K562 (cell line): ENCODE measurements around the gene PGPEP1. TPM values are rescaled to one million over a fixed set of nuclear protein-coding genes. Genes with fewer than 3 reads are reported as not detected.
A peak's percentile ranks its signal among the peaks of the same experiment; 100 is the strongest.

Experiments used
- ATF1 ChIP-seq, 2 experiments: fragments of 450-650 bp in 1 of 2; IDR thresholded peaks; 2 replicates each; pipeline ENCODE4 v1.6.1; 2016; ENCODE audit warnings: missing compliant biosample characterization in 1 of 2, missing genetic modification characterization in 1 of 2
- ATF6 ChIP-seq: sonication (generic); formaldehyde crosslinking; IDR thresholded peaks from 2 replicates; pipeline ENCODE4 v1.4.0; 2020; ENCODE audit warnings: mild to moderate bottlenecking, missing genetic modification reagents
- BRF1 ChIP-seq: IDR thresholded peaks from 3 replicates; pipeline ENCODE4 v1.6.1; 2011; ENCODE audit warnings: borderline replicate concordance, mild to moderate bottlenecking; ENCODE audit not compliant: insufficient read length; ENCODE audit errors: extremely low read depth
- BRF2 ChIP-seq: IDR thresholded peaks from 3 replicates; pipeline ENCODE4 v1.6.1; 2011; ENCODE audit warnings: borderline replicate concordance, mild to moderate bottlenecking; ENCODE audit not compliant: insufficient read length, insufficient read depth
- CCNT2 ChIP-seq: IDR thresholded peaks from 2 replicates; pipeline ENCODE4 v1.6.1; 2011; ENCODE audit warnings: borderline replicate concordance, low read depth, mild to moderate bottlenecking, moderate library complexity, mixed read lengths, low read length; ENCODE audit not compliant: insufficient read length; ENCODE audit errors: extremely low read depth
- CEBPB ChIP-seq: fragments of 450-650 bp; IDR thresholded peaks from 2 replicates; pipeline ENCODE4 v1.6.1; 2016; ENCODE audit warnings: missing genetic modification characterization, missing compliant biosample characterization
- ELF2 ChIP-seq: fragments of 250-450 bp; sonication (Bioruptor Pico); IDR thresholded peaks from 2 replicates; pipeline ENCODE4 v1.5.0; 2021; ENCODE audit warnings: mild to moderate bottlenecking
- GATA2 ChIP-seq: sonication (generic); formaldehyde crosslinking; IDR thresholded peaks from 2 replicates; pipeline ENCODE4 v1.4.0; 2020; ENCODE audit warnings: mild to moderate bottlenecking, missing genetic modification reagents
- HES1 ChIP-seq: fragments of 450-650 bp; IDR thresholded peaks from 2 replicates; pipeline ENCODE4 v1.6.1; 2016; ENCODE audit warnings: low read depth, mild to moderate bottlenecking, moderate library complexity
- HNRNPUL1 ChIP-seq: fragments of 200-400 bp; formaldehyde crosslinking; IDR thresholded peaks from 2 replicates; pipeline ENCODE4 v1.6.1; 2017; ENCODE audit warnings: low read length
- HSF4 ChIP-seq: fragments of 250-450 bp; sonication (Bioruptor Pico); IDR thresholded peaks from 2 replicates; pipeline ENCODE4 v2.1.2; 2022; ENCODE audit warnings: mild to moderate bottlenecking, moderate library complexity, borderline replicate concordance
- JUN ChIP-seq, 2 experiments: sonication (generic) in 1 of 2; formaldehyde crosslinking in 1 of 2; IDR thresholded peaks; 2 replicates each; pipeline versions ENCODE4 v1.6.1 to v1.8.0; 2012 to 2022; ENCODE audit warnings: borderline replicate concordance in 2 of 2, mild to moderate bottlenecking in 2 of 2, improper control_type of control experiment in 1 of 2, low read depth in 1 of 2, low read length in 1 of 2, missing genetic modification reagents in 1 of 2
- MYNN ChIP-seq, 2 experiments: sonication (generic); formaldehyde crosslinking in 1 of 2; IDR thresholded peaks; 2 replicates each; pipeline versions ENCODE4 v1.5.0 to v1.6.1; 2016 to 2020; ENCODE audit warnings: antibody characterized with exemption in 1 of 2, missing genetic modification reagents in 1 of 2
- NFRKB ChIP-seq: fragments of 450-650 bp; IDR thresholded peaks from 2 replicates; pipeline ENCODE4 v1.6.1; 2016; ENCODE audit warnings: low read depth
- PTRF ChIP-seq: fragments of 450-650 bp; IDR thresholded peaks from 2 replicates; pipeline ENCODE4 v1.6.1; 2016; ENCODE audit warnings: mild to moderate bottlenecking, missing genetic modification characterization, missing compliant biosample characterization
- SRSF3 ChIP-seq: fragments of 200-400 bp; formaldehyde crosslinking; IDR thresholded peaks from 2 replicates; pipeline ENCODE4 v1.6.1; 2016; ENCODE audit warnings: mild to moderate bottlenecking, low read length, moderate library complexity; ENCODE audit not compliant: insufficient read depth
- TAF7 ChIP-seq: fragments of 450-650 bp; IDR thresholded peaks from 2 replicates; pipeline ENCODE4 v1.6.1; 2016; ENCODE audit warnings: missing genetic modification characterization, missing compliant biosample characterization
- ZMIZ1 ChIP-seq, 2 experiments: fragments of 150-350 bp in 1 of 2; IDR thresholded peaks; 2 replicates each; pipeline ENCODE4 v1.6.1; 2012 to 2016; ENCODE audit warnings: low read depth in 2 of 2, low read length in 2 of 2, mild to moderate bottlenecking in 1 of 2, moderate library complexity in 1 of 2
- polyA plus RNA-seq, 8 experiments: library from polyadenylated mRNA; depleted of rRNA in 4 of 8; stranded (reverse) in 5 of 8; unstranded in 3 of 8; fragments of >200 nt; fragmentation: Nextera tagmentation in 2 of 8; fragmentation: Illumina TruSeq in 1 of 8; extraction: Ambion mirVana in 2 of 8; extraction: Trizol in 1 of 8; gene quantifications; 2 replicates each; pipeline versions ENCODE4 v1.2.1 to v1.2.3, GENCODE V29; 2011 to 2014; ENCODE audit warnings: inconsistent platforms in 1 of 8, missing spikeins in 1 of 8
- total RNA-seq, 7 experiments: library from RNA; depleted of rRNA in 6 of 7; stranded (reverse); fragments of >200 nt in 6 of 7; fragmentation: Illumina TruSeq in 2 of 7; extraction: Trizol in 2 of 7; gene quantifications; 2 replicates each; pipeline versions ENCODE4 v1.2.1 to v1.2.3, GENCODE V29; 2011 to 2021; ENCODE audit warnings: low replicate concordance in 1 of 7

Gene PGPEP1
- total and polyA plus RNA-seq, 9 of the 15 experiments (the other 6 are each of a cell fraction or from before 2014, with no cell fraction given): 10.0 to 69.6 (median 33.5) TPM

DNA sequence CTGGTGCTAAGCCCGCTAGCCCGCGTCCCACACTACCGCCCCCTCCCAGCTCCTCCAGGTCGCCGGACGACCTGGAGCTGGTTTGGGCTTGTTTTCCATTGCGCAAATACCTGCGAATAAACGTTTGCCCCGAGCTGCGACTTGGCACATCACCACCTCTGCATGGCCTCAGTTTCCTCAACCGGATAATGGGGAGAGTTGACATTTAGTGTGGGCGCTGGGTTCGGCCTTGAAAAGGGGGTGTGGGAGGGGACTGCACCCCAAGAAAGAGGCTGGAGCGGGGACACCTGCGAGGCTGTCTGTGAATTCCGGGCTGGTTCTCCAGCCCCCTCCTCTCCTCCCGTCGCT lies 48.0 kb upstream of the PGPEP1 start (continued):
- TF ChIP-seq ATF6 (CRISPR knock-in tag) (no peak), CEBPB (peak; percentile 89), JUN (IDR thresholded peaks at IDR 0.05; ENCODE audit: borderline replicate concordance, low read depth, low read length) (no peak), JUN (CRISPR knock-in tag; IDR thresholded peaks at IDR 0.05; ENCODE audit: borderline replicate concordance) (no peak), BRF2 (no peak), ATF1 (CRISPR knock-in tag; IDR thresholded peaks at IDR 0.05) (no peak), ATF1 (tag; IDR thresholded peaks at IDR 0.05) (peak; percentile 84), HES1 (no peak), ELF2 (CRISPR knock-in tag) (no peak), PTRF (no peak), GATA2 (CRISPR knock-in tag) (no peak), CCNT2 (peak; percentile 3), HNRNPUL1 (no peak), TAF7 (tag) (no peak), SRSF3 (no peak), NFRKB (peak; percentile 42), HSF4 (no peak), MYNN (IDR thresholded peaks at IDR 0.05) (no peak), MYNN (CRISPR knock-in tag; IDR thresholded peaks at IDR 0.05) (no peak), ZMIZ1 (IDR thresholded peaks at IDR 0.05; ENCODE audit: low read depth in 2 of 2, low read length in 2 of 2) (no peak), BRF1 (no peak)
